Mesenteric fat pad (tissue), 1 donor: ENCODE measurements around the gene USP35. TPM values are rescaled to one million over a fixed set of nuclear protein-coding genes. Genes with fewer than 3 reads are reported as not detected.

Experiments
- DNase-seq: peaks from one replicate; pipeline ENCODE4 v3.0.0-alpha.2; 2020; ENCODE audit warnings: low spot score
- total RNA-seq: library from RNA; stranded (reverse); fragmentation: NEBNext Ultra II Directional; extraction: Animal tissue kit (Norgen Biotek cat#: 25700); gene quantifications from one replicate; pipeline ENCODE4 v1.2.1, GENCODE V29; 2021
- donor health status: DM: yes; HTN: yes; CAD: no.

The USP35 gene
- total RNA-seq, 1 donor from 2014 or later, result 12.2 TPM

- no peak for DNase-seq
These were observed 9.1 kb downstream of the USP35 start for GRCh38 chr11:78197816-78198215.

- DNase-seq, result no peak
These were observed 10.4 kb downstream of the USP35 start for GRCh38 chr11:78199015-78199652.

- no peak for DNase-seq
These were observed 10.9 kb downstream of the USP35 start for GRCh38 chr11:78199653-78200015.

GRCh38 chr11:78200061-78200460 is 11.3 kb downstream of the USP35 start:
- no peak for DNase-seq

GRCh38 chr11:78200553-78200952 is 11.8 kb downstream of the USP35 start:
- DNase-seq, result no peak

GRCh38 chr11:78201096-78201818 is 12.5 kb downstream of the USP35 start:
- no peak for DNase-seq

GRCh38 chr11:78202733-78203167 is 14.0 kb downstream of the USP35 start:
- no peak for DNase-seq

- DNase-seq, result no peak
These were observed 14.5 kb downstream of the USP35 start for GRCh38 chr11:78203184-78203583.

GRCh38 chr11:78205256-78205655 is 16.5 kb downstream of the USP35 start:
- no peak for DNase-seq

- DNase-seq, result no peak
These were observed 17.0 kb downstream of the USP35 start for GRCh38 chr11:78205691-78206090.

GRCh38 chr11:78207532-78208256 is 19.0 kb downstream of the USP35 start:
- DNase-seq, result no peak

- no peak for DNase-seq
These were observed 19.8 kb downstream of the USP35 start for GRCh38 chr11:78208257-78209165.

GRCh38 chr11:78209478-78209877 is 20.8 kb downstream of the USP35 start:
- no peak for DNase-seq

GRCh38 chr11:78210000-78210608 is 21.4 kb downstream of the USP35 start:
- no peak for DNase-seq

GRCh38 chr11:78211565-78211964 is 22.8 kb downstream of the USP35 start:
- no peak for DNase-seq

- DNase-seq, result peak; percentile 87
These were observed 24.1 kb downstream of the USP35 start for GRCh38 chr11:78212586-78213371.

GRCh38 chr11:78213526-78214330 is 25.0 kb downstream of the USP35 start:
- DNase-seq, result peak; percentile 60

- DNase-seq, result peak; percentile 57
These were observed 25.8 kb downstream of the USP35 start for GRCh38 chr11:78214331-78215194.
